Ishikawa (cell line): Measurements from ENCODE around the gene IKZF2.
A peak's percentile ranks its signal among the peaks of the same experiment; 100 is the strongest.

Source experiments
- CEBPB ChIP-seq: IDR thresholded peaks from 2 replicates; pipeline ENCODE4 v1.6.1; 2012
- CREB1 ChIP-seq: IDR thresholded peaks from 2 replicates; pipeline ENCODE4 v1.6.1; 2012; ENCODE audit warnings: low read depth
- EGR1 ChIP-seq: IDR thresholded peaks from 2 replicates; pipeline ENCODE4 v1.6.1; 2012
- EP300 ChIP-seq: IDR thresholded peaks from 2 replicates; pipeline ENCODE4 v1.6.1; 2012; ENCODE audit warnings: borderline replicate concordance
- FOXM1 ChIP-seq: IDR thresholded peaks from 2 replicates; pipeline ENCODE4 v1.6.1; 2012; ENCODE audit warnings: low read depth, borderline replicate concordance
- NFIC ChIP-seq: IDR thresholded peaks from 2 replicates; pipeline ENCODE4 v1.6.1; 2012
- RAD21 ChIP-seq: IDR thresholded peaks from 2 replicates; pipeline ENCODE4 v1.6.1; 2012; ENCODE audit warnings: low read depth
- TAF1 ChIP-seq: IDR thresholded peaks from 2 replicates; pipeline ENCODE4 v1.6.1; 2012; ENCODE audit warnings: low read depth, mild to moderate bottlenecking
- TCF12 ChIP-seq: IDR thresholded peaks from 2 replicates; pipeline ENCODE4 v1.6.1; 2012; ENCODE audit warnings: low read depth
- TEAD4 ChIP-seq: IDR thresholded peaks from 2 replicates; pipeline ENCODE4 v1.6.1; 2012
- YY1 ChIP-seq: IDR thresholded peaks from 2 replicates; pipeline ENCODE4 v1.6.1; 2012; ENCODE audit warnings: low read depth
- ZBTB7A ChIP-seq: IDR thresholded peaks from 2 replicates; pipeline ENCODE4 v1.6.1; 2012; ENCODE audit warnings: low read depth
- TF ChIP-seq, protein P1 (sequence below): IDR thresholded peaks from 2 replicates; pipeline ENCODE4 v1.6.1; 2012; ENCODE audit warnings: low read depth, mild to moderate bottlenecking
- TF ChIP-seq, protein P2 (sequence below): IDR thresholded peaks from 2 replicates; pipeline ENCODE4 v1.6.1; 2012
- TF ChIP-seq, protein P3 (sequence below): IDR thresholded peaks from 2 replicates; pipeline ENCODE4 v1.6.1; 2012

Gene IKZF2

DNA sequence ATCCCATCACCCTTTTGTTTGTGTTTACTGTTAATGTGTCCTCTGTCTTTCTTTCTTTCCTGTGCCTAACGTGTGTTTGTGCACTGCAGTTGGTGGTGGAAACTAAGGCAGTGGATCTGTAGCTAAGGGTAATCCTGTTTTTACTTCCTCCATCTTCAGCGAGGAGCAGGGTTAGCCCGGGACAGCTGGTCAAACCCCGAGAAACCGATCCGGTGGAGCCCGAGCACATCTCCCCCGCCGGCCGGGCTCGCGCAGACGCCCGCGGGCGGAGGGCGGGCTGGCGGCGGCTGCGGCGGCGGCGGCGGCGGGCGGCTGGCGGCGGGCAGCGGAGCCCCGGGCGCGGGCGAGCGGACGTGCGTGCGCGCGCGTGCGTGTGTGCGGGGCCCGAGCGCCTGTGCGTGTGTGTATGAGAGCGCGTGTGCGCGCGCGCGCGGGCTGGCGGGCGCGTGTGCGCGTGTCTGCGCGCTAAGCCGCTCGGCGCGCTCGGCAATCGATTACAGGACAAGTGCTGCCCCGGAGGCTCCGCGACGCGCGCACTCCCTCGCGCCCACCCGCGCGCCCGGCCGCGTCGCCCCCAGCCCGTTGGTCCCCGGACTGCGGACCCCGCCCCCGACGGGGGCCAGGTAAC lies at the start of gene IKZF2:
Gene IKZF2 (minus strand): TSS at position 176 of the 628 bp plus-strand sequence. CDS start 2,983 bp downstream, outside the sequence.
- TF ChIP-seq CEBPB (no peak), YY1 (0 out of 2 replicates have a peak, but pooled peaks have one; percentile 37), EGR1 (no peak), RAD21 (no peak), CREB1 (no peak), FOXM1 (no peak), NFIC (no peak), TEAD4 (no peak), TAF1 (peak; percentile 53; the same call in 1 of the 2 replicates), ZBTB7A (peak; percentile 95), EP300 (no peak), TCF12 (no peak)
- TF ChIP-seq, protein P1, sequence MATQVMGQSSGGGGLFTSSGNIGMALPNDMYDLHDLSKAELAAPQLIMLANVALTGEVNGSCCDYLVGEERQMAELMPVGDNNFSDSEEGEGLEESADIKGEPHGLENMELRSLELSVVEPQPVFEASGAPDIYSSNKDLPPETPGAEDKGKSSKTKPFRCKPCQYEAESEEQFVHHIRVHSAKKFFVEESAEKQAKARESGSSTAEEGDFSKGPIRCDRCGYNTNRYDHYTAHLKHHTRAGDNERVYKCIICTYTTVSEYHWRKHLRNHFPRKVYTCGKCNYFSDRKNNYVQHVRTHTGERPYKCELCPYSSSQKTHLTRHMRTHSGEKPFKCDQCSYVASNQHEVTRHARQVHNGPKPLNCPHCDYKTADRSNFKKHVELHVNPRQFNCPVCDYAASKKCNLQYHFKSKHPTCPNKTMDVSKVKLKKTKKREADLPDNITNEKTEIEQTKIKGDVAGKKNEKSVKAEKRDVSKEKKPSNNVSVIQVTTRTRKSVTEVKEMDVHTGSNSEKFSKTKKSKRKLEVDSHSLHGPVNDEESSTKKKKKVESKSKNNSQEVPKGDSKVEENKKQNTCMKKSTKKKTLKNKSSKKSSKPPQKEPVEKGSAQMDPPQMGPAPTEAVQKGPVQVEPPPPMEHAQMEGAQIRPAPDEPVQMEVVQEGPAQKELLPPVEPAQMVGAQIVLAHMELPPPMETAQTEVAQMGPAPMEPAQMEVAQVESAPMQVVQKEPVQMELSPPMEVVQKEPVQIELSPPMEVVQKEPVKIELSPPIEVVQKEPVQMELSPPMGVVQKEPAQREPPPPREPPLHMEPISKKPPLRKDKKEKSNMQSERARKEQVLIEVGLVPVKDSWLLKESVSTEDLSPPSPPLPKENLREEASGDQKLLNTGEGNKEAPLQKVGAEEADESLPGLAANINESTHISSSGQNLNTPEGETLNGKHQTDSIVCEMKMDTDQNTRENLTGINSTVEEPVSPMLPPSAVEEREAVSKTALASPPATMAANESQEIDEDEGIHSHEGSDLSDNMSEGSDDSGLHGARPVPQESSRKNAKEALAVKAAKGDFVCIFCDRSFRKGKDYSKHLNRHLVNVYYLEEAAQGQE, result no peak
- TF ChIP-seq, protein P2, sequence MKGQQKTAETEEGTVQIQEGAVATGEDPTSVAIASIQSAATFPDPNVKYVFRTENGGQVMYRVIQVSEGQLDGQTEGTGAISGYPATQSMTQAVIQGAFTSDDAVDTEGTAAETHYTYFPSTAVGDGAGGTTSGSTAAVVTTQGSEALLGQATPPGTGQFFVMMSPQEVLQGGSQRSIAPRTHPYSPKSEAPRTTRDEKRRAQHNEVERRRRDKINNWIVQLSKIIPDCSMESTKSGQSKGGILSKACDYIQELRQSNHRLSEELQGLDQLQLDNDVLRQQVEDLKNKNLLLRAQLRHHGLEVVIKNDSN, result no peak
- TF ChIP-seq, protein P3, sequence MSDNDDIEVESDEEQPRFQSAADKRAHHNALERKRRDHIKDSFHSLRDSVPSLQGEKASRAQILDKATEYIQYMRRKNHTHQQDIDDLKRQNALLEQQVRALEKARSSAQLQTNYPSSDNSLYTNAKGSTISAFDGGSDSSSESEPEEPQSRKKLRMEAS, result peak; percentile 75

DNA sequence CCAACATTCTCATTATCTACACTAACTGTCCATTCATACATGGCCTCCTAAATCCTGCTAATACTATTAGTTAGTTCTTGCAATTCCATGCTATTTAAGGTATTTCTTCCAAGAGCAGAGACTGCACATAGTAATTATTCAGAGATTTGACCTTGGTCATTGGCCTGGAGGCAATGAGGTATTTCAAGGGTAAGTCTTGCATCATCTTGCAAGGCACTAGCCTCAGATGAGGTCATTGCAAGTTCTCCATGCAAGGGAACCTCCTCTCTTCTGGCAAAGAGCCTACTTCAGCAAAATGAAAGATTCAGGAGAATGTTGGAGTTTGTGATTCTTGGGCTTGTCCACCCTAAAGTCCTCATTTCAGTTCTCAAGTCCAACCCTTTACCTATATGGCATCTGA lies 48.5 kb upstream of the IKZF2 start:
- TF ChIP-seq TAF1, result no peak
- TF ChIP-seq RAD21, result no peak
- TF ChIP-seq EGR1, result no peak
- TF ChIP-seq TEAD4, result no peak
- TF ChIP-seq, protein P3, result no peak
- no peak for TF ChIP-seq TCF12
- TF ChIP-seq CEBPB, result no peak
- no peak for TF ChIP-seq FOXM1
- no peak for TF ChIP-seq CREB1
- no peak for TF ChIP-seq EP300
- TF ChIP-seq ZBTB7A, result no peak
- TF ChIP-seq, protein P1, result no peak
- TF ChIP-seq NFIC, result no peak
- TF ChIP-seq, protein P2, result no peak
- TF ChIP-seq YY1, result no peak

DNA sequence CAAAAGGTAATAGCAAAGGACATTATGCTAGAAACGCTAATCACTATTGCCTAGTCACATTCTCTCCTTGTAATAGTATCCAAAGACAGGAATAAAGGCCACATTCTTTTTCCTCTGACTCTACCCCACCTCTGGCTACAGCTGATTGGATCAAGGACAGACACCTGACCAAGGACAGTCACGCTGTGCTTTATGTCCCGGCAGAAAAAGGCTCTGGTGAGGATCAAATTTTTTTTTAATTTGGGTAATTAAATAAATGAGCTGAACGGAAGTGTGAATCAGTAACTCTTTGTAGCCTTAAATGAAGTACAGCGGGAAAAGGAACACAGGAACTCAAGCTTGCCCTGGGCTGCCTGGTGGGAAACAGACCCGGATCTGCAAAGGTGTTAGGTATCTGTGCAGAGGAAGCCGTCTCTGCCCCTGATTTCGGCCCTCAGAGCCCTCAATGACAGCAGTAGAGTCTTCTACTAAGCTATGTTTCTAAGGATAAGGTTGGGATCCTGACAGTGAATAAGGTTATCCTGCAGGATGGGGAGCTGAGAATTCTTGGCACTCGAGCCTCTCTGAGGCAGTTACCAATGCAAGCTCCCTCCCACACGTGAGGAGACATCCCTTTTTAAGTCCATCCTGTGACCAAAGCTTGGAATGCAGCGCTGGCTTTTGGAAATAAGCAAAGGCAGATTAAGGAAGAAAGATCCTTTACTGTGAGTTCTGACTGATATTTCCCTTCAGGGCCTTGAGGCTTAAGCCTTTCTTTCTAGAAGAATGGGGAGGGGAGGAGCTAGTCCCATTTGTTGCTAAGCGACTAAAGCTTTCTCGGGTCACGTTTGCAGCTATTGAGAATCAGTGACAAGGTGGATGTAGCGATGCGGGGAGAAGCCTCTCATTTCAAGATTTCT lies 37.8 kb upstream of the IKZF2 start:
- TF ChIP-seq, protein P2, result peak; percentile 21; the same call in 1 of the 2 replicates
- no peak for TF ChIP-seq EGR1

DNA sequence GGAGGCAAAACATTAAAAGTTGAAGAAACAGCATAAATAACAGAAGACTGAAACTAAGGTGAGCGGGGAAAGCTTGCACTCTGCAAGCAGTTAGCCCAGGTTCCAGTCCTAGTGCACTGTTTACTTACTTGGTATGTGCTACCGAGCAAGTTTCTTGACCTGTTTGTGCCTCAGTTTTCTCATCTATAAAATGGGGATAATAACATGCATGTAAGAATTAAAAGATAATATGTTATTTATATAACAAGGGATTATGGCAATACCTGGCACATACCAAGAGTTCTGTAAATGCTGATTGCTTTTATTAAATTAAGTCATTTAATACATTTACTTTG lies 37.1 kb upstream of the IKZF2 start:
- no peak for TF ChIP-seq EP300

DNA sequence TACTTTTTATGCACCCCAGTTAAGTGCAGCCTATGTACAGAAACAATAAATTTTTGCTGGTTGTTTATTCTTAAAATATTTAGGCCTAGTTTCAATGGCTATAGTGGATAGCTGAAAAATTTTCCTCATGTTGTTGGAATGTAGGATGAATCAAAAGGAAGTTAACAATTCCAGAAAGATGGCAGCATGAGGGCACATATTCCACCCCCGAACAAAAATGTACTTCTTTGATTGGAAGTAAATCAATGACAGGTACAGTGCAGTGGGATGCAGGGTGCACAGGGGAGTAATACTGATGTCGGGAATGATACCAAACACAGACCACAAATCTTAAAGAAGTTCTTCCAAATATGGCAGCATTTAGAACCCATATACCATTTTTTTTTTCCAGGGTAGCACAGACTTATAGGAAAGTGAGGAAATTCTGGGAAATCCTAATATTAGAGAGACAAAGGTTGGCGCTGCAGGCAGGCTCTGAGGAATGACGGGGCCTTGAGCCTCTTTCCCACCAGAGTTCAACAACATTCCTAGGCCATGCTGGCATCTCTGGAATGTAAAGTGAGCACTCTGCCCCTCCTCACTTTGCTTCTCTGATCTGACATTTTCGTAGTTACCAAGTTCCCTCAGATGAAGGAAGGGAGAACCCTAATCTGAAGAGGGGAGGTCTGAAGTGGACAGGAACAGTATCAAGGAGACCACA lies 36.6 kb upstream of the IKZF2 start:
- 0 out of 2 replicates have a peak, but pooled peaks have one; percentile 22 for TF ChIP-seq TCF12
- TF ChIP-seq, protein P3, result no peak
- peak; percentile 99 for TF ChIP-seq TEAD4
- no peak for TF ChIP-seq TAF1
- TF ChIP-seq, protein P1, result no peak
- TF ChIP-seq YY1, result no peak
- no peak for TF ChIP-seq FOXM1
- no peak for TF ChIP-seq CREB1
- no peak for TF ChIP-seq CEBPB
- no peak; the same call in 1 of the 2 replicates for TF ChIP-seq EP300
- no peak for TF ChIP-seq ZBTB7A
- TF ChIP-seq EGR1, result no peak
- TF ChIP-seq, protein P2, result no peak
- TF ChIP-seq NFIC, result no peak
- no peak for TF ChIP-seq RAD21
